K562 (cell line): ENCODE measurements around the gene AMBP.

Source experiments
- BRF1 ChIP-seq: IDR thresholded peaks from 3 replicates; pipeline ENCODE4 v1.6.1; 2011; ENCODE audit warnings: borderline replicate concordance, mild to moderate bottlenecking; ENCODE audit not compliant: insufficient read length; ENCODE audit errors: extremely low read depth
- CEBPB ChIP-seq: fragments of 450-650 bp; IDR thresholded peaks from 2 replicates; pipeline ENCODE4 v1.6.1; 2016; ENCODE audit warnings: missing genetic modification characterization, missing compliant biosample characterization
- CTCF ChIP-seq, 3 experiments: IDR thresholded peaks in 2 of 3; conservative IDR thresholded peaks in 1 of 3; 2 replicates each; pipeline ENCODE4 v1.5.1; 2011 to 2012; ENCODE audit warnings: low read length in 3 of 3, mild to moderate bottlenecking in 3 of 3, control low read depth in 2 of 3, improper control_type of control experiment in 1 of 3, inconsistent platforms in 1 of 3, low read depth in 1 of 3, mixed read lengths in 1 of 3, moderate library complexity in 1 of 3; ENCODE audit not compliant: insufficient read depth in 2 of 3
- NFIC ChIP-seq: fragments of 450-650 bp; IDR thresholded peaks from 2 replicates; pipeline ENCODE4 v1.6.1; 2017; ENCODE audit warnings: mild to moderate bottlenecking, inconsistent platforms
- TARDBP ChIP-seq: fragments of 450-650 bp; IDR thresholded peaks from 2 replicates; pipeline ENCODE4 v1.6.1; 2016
- TCF7L2 ChIP-seq: fragments of 150-350 bp; IDR thresholded peaks from 2 replicates; pipeline ENCODE4 v1.6.1; 2016; ENCODE audit warnings: low read depth, mild to moderate bottlenecking, low read length, moderate library complexity
- YY1 ChIP-seq, 3 experiments: IDR thresholded peaks; 2 replicates each; pipeline ENCODE4 v1.6.1; 2011; ENCODE audit warnings: low read length in 2 of 3, mild to moderate bottlenecking in 2 of 3, moderate library complexity in 2 of 3, borderline replicate concordance in 1 of 3, control low read depth in 1 of 3, low read depth in 1 of 3; ENCODE audit not compliant: insufficient read depth in 3 of 3, insufficient replicate concordance in 2 of 3, control insufficient read depth in 1 of 3, insufficient read length in 1 of 3; ENCODE audit errors: extremely low read depth in 1 of 3
- ZNF444 ChIP-seq: fragments of 250-450 bp; sonication (Bioruptor Pico); IDR thresholded peaks from 2 replicates; pipeline ENCODE4 v1.4.0; 2020; ENCODE audit warnings: mild to moderate bottlenecking, moderate library complexity
- TF ChIP-seq, protein P1 (sequence below): sonication (generic); formaldehyde crosslinking; IDR thresholded peaks from 2 replicates; pipeline ENCODE4 v1.8.0; 2022; ENCODE audit warnings: mild to moderate bottlenecking, missing genetic modification reagents, borderline replicate concordance

DNA sequence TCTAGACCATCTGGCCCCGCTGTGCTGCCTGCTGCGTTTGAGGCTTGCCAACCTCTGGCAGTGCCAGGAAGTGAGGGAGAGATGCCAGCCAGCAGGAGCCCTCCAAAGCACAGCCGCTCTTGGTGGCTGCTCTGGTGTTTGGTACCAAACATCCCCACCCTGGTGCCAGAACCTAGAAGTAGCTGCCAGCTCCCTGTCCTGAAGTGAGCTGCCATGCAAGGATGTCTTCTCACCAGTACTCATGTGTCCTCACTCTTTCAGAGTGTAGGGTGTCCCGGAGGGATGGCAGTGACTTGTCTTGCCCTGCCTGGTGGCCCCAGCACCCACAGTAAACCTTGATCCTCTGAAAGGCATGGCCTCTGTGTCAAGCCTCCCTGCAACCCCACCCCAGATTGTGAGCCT is 43.4 kb downstream of the AMBP start:
- no peak for TF ChIP-seq ZNF444
- TF ChIP-seq CEBPB: no peak
- TF ChIP-seq, protein P1, sequence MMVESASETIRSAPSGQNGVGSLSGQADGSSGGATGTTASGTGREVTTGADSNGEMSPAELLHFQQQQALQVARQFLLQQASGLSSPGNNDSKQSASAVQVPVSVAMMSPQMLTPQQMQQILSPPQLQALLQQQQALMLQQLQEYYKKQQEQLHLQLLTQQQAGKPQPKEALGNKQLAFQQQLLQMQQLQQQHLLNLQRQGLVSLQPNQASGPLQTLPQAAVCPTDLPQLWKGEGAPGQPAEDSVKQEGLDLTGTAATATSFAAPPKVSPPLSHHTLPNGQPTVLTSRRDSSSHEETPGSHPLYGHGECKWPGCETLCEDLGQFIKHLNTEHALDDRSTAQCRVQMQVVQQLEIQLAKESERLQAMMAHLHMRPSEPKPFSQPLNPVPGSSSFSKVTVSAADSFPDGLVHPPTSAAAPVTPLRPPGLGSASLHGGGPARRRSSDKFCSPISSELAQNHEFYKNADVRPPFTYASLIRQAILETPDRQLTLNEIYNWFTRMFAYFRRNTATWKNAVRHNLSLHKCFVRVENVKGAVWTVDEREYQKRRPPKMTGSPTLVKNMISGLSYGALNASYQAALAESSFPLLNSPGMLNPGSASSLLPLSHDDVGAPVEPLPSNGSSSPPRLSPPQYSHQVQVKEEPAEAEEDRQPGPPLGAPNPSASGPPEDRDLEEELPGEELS (CRISPR knock-in tag): no peak
- TF ChIP-seq BRF1: no peak
- no peak for TF ChIP-seq TCF7L2
- TF ChIP-seq CTCF (IDR thresholded peaks at IDR 0.05 in 2 of 3, conservative IDR thresholded peaks at IDR 0.05 in 1 of 3; ENCODE audit: insufficient read depth in 2 of 3, low read depth in 1 of 3, low read length in 3 of 3): no peak
- no peak for TF ChIP-seq TARDBP
- TF ChIP-seq NFIC: no peak
- TF ChIP-seq YY1 (IDR thresholded peaks at IDR 0.05; ENCODE audit: borderline replicate concordance in 1 of 3, control insufficient read depth in 1 of 3, extremely low read depth in 1 of 3, insufficient read depth in 3 of 3, insufficient read length in 1 of 3, insufficient replicate concordance in 2 of 3, low read depth in 1 of 3, low read length in 2 of 3): no peak
